Measurements from ENCODE around the gene FNDC7.

GRCh38 chr1:108692724-108693655, 19.7 kb upstream of the FNDC7 start:
- no peak for TF ChIP-seq GATA2 (IDR thresholded peaks at IDR 0.05; ENCODE audit: low read depth, low read length)
- TF ChIP-seq GATA3 (IDR thresholded peaks at IDR 0.05; ENCODE audit: low read depth, low read length), result no peak

Data from SH-SY5Y (cell line).